ENCODE measurements around the gene ZBTB46.

ZBTB46 gene

DNA sequence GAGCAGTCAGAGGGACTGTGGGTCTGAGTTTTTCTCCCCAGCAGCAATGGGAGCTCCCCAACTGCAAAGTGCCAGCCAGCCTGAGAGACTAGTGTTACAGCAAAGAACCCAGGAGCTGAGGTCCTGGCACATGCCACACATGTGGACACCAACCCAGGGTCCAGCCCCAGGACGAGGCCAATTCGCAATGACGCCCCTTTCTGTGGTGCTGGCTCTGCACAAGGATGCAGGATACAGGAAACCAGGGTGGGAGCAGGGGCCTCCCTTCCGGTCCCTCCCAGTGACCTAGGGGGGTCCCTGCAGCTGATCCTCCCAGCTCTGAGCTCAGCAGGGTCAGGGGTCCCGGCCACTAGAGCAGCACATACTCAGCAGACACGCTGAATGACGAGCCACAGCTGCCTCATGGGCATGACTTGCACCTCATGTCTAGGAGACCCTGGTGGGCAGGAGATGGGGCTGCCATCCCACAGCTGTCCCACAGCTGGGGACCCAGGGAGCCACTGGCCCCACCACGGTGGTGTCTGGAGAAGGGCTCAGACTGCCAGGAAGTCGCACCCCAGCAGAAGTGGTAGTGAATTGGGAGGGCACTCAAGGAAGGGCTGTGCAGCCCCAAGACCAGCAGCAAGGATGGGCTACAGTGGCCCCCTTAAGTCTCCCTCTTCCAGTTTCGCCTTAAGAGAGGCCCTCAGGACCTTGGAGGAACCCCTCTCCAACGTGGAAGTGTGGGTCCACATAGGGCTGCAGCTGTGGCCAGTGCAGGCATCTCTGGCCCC is 126.9 kb downstream of the ZBTB46 start:
- peak overlapping the region in 1 of 21 experiments; percentile 14 for H3K27ac ChIP-seq

DNA sequence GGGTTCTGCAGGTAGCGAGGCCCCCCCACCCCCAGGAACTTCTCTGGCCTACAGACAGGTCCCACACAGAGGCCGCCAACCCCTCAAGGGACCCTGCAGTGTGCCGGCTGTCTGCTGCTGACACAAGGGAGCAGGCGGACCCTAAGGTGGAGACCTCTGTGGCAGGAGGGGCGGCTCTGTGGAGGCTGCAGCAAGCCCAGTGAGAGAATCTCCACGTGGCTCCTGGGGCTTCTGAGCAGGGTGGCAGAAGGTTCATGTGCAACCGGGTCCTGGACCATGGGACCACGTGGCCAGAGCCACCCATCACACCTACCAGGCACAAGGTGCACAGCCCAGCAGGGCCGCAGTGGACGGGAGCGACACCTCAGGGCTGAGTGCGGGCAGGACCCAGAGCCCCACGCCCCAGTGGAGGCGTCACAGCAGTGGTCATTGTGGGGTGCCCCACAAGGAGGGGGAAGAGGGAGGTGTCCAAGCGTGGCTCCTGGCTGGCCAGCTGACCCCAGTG is 127.5 kb downstream of the ZBTB46 start:
- H3K4me3 ChIP-seq = no peak overlapping the region
- H3K27ac ChIP-seq = no peak overlapping the region

More for the DNA sequence above, 126.9 kb downstream of the ZBTB46 start:
- H3K4me3 ChIP-seq = no peak overlapping the region

DNA sequence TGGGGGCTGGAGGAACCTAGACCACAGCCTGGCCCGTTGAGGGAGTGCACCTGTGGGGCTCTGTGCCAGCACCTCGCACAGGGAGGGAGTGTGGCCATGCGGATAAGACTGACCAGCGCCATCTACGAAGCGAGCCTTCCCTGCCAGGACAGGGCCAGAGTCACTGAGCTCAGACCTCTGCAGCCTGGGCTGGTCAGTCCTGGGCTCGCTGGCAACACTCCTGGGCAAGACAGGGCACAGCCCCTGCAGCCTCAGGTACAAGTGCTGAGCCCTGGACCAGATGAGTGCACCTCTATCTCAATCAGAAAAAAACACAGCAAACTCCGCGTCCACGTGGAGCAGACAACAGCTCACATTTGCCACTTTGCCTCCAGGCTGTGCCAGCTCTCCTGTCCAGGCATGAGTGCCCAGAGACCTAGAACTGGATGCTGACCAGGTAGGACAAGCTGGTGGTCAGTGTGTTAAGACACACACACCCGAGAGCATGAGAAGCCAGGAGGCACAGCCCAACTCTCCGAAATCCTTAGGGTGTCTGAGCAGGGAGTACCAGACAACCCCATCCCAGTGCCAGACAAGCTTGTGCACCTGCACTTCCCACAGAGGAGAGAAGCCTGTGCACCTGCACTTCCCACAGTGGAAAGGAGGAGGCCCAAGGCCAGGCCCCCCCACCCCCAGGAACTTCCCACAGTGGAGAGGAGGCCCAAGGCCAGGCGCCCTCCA is 128.2 kb downstream of the ZBTB46 start:
- H3K4me3 ChIP-seq = no peak overlapping the region

DNA sequence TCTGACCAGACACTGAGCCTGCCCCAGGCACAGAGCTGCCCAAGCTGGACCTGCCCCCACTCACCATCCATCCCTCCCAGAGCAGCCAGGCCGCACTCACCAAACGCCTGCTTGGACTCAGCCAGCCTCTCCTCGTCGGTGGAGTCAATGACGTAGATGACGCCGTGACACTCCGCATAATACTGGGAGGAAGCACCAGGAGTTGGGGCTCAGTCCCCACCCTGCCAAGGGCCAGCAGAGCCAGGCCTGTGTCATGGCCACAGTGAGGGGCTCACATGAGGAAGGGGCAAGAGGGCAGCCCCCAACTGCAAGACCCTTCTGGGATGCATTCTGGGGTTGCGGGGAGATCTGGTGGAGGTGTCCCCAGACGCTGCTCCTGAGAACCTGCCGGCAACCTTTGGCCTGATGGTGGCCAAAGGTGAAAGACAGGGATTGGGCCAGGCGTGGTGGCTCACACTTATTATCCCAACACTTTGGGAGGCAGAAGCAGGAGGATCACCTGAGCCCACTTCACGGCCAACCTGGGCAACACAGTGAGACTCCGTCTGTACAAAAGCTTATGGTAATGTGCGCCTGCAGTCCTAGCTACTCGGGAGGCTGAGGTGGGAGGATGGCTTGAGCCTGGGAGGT is 128.9 kb downstream of the ZBTB46 start:
- Histone ChIP-seq H3K27ac (peak overlapping the region in 2 of 21 experiments; percentile 24 to 96), H3K4me3 (no peak overlapping the region)

More for the DNA sequence above, 128.2 kb downstream of the ZBTB46 start:
- H3K27ac ChIP-seq = peak overlapping the region in 1 of 21 experiments; percentile 20

DNA sequence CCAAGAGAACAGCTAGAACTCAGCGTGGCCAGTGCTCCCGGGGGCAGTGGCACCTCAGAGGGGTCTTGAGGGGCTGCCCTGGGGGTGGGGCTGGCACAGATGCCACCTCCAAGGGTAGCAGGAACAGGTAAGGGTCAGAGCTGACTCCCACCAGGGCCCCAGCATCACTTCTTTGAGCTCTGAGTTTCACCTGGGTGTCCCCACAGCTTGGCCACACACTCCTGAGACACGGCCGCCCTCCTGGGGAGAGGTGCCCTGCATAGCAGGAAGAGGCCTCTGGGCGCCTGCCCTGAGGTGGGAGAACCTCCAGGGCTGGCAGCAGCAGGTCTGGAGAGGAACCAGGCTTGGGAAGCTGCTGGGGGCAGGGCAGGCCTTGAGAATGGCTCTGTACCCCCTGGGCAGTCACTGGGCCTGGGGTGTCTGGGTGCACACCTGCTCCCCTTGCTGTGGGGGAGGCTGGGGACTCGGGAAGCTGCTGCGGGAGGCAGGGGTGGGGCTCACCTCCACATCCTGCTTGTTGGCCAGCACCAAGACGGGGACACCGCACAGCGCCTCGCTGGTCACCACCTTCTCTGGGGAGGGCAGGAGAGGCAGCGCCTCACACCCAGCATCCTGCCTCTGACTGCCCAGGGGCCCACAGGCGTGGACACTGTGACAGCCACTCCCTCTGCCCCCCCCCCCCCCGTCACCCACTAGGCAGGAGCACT is 129.6 kb downstream of the ZBTB46 start:
- Histone ChIP-seq H3K27ac (peak overlapping the region in 10 of 21 experiments; percentile 6 to 96 (median 84)), H3K4me3 (no peak overlapping the region)

DNA sequence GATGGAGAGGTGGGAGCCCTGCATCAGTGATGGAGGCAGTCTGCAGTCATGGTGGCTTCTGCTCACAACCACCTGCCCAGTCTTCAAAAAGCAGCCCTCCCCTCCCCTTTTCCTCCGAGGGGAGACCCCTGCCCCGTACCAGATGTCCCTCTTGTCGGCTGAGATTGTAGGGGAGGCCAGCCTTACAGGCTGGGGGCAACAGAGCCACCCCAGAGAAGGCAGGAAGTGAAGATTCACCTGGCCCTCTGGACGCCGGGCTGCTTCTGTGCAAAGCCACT is 130.1 kb downstream of the ZBTB46 start:
- peak overlapping the region in 10 of 21 experiments; percentile 6 to 96 (median 84) for H3K27ac ChIP-seq
- H3K4me3 ChIP-seq = no peak overlapping the region

DNA sequence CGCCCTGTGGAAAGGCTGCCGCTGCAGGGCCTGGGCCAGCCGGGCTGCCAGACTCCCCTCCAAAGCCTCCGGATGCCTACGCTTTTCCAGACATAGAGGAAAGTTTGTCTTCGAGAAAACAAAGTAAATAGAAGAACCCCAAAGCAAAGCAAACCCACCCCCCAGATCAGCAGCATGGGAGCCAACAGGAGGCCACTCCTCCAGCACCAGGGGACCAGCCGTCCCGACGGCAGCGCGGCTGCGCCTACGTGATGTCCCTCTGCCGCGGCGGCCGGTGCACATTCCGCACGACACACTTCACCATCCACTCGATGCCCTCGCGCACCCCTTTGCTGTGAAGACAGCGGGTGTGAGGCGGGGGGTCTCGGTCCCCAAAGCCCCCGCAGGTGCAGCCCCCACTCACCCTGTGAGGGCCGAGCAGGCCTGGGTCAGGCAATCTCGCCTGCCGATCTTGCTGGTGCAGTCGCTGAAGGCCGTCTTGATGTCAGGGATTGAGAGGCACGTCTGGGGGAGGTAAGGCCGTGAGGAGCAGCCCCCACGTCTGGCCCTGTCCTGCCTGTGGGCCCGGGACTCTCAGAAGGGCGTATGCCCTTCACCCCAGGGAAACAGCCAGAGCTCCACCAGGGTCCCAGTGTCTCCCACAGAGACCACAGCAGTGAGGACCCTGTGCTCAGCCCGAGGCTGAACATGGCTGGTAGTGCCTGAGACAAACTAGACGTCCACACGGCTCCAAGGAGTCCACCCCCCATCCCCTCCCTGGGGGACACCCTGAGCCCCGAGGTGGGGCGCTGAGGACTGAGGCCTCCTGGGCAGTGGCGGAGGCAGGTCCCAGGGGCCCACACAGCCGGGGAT is 130.6 kb downstream of the ZBTB46 start:
- no peak overlapping the region for H3K4me3 ChIP-seq
- H3K27ac ChIP-seq = peak overlapping the region in 20 of 21 experiments; percentile 26 to 96 (median 86)

DNA sequence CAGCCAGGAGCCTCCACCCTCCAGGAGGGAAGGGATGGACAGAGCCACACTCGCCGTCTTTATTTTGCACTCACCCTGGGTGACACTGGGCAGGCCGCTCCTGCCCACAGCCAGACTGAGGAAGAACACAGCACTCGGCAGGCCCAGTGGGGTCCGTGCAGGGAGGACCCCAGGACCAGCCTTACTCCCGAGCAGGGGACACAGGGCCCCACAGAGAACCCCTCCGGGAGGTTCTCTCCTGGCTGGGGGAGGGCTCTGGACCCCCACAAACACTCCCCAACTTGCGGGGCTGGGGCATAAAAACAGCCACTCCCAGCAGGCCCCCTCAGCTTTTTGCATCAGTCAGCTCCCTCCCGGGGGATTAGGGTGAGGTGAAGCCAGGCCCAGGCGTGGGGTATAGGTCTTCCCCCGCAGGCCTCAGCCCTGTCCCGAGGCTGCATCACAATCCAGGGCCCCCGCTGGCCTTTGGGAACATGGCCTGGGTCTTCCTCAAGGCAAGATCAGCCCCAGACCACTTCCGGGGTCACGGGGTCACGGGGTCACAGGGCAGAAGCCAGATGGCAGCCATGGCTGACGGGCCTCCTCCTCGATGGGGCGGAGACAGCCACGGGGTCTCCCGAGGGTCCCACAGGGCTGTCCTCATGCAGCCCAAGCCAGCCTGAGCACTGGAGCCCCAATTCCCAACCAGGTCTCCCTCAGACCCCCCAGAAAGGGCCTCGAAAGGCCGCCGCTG is 131.4 kb downstream of the ZBTB46 start:
- Histone ChIP-seq H3K4me3 (no peak overlapping the region), H3K27ac (peak overlapping the region in 20 of 21 experiments; percentile 26 to 96 (median 86))

DNA sequence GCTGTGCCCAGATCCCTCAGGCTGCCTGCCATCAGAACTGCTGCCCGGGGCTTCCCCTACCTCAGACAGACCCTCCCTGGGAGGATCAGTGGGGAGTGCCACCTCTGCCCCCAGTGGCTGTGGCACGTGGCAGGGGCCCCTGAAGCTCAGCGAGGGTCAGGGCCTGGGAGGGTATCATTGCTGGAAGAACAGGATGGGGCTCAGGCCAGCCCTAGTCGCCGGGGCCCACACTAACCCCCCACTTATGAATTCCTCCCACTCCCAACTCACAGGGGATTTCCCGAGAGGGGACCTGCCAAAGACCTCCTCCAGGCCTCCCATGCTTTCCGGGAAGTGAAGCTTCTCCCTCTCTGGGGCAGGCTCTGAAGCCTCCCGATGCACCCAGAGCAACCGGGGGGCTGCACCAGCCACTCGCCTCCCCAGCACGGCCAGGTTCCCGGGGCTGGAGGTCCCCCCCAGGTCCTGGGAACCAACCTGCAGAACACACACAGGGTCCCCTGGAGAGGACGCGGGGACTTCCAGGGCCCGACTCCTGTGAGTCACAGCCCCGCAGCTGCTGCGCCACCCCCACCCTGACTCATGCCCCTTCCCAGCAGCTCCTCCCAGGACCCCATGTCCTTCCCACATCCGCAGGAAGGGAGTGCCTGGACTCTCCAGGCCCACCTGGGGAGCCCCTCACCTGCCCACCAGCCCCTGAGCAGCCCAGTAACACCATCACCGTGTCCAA is 132.2 kb downstream of the ZBTB46 start:
- H3K27ac ChIP-seq = peak overlapping the region in 20 of 21 experiments; percentile 26 to 96 (median 86)

DNA sequence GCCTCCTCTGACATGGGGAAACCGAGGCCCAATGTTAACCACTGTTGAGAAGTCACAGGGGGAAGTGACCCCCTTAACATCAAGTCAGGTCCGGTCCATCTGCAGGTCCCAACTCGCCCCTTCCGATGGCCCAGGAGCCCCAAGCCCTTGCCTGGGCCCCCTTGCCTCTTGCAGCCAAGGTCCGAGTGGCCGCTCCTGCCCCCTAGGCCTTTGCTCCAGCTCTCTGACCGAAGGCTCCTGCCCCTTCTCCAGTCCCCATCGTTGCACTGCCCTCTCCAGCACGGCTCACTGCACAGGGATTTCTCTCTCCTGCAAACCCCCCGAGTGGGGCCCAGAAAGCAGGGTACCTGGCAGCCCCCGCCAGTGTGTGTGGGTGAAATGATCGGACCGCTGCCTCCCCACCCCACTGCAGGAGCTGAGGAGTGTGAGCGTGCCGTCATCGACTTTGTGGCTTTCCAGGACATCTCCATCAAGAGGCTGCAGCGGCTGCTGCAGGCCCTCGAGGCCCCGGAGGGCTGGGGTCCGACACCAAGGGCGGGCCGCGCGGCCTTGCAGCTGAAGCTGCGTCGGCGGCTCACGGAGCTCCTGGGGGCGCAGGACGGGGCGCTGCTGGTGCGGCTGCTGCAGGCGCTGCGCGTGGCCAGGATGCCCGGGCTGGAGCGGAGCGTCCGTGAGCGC is 133.1 kb downstream of the ZBTB46 start:
- peak overlapping the region in 4 of 7 experiments; percentile 5 to 47 (median 31) for H3K4me3 ChIP-seq
- H3K27ac ChIP-seq = peak overlapping the region in 19 of 21 experiments; percentile 54 to 96 (median 87)

More for the DNA sequence above, 132.2 kb downstream of the ZBTB46 start:
- H3K4me3 ChIP-seq = peak overlapping the region in 3 of 7 experiments; percentile 17 to 47 (median 45)

DNA sequence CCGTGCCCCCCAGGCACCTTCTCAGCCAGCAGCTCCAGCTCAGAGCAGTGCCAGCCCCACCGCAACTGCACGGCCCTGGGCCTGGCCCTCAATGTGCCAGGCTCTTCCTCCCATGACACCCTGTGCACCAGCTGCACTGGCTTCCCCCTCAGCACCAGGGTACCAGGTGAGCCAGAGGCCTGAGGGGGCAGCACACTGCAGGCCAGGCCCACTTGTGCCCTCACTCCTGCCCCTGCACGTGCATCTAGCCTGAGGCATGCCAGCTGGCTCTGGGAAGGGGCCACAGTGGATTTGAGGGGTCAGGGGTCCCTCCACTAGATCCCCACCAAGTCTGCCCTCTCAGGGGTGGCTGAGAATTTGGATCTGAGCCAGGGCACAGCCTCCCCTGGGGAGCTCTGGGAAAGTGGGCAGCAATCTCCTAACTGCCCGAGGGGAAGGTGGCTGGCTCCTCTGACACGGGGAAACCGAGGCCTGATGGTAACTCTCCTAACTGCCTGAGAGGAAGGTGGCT is 133.7 kb downstream of the ZBTB46 start:
- Histone ChIP-seq H3K4me3 (peak overlapping the region; percentile 14 to 47 (median 31)), H3K27ac (peak overlapping the region in 18 of 21 experiments; percentile 2 to 96 (median 82))

DNA sequence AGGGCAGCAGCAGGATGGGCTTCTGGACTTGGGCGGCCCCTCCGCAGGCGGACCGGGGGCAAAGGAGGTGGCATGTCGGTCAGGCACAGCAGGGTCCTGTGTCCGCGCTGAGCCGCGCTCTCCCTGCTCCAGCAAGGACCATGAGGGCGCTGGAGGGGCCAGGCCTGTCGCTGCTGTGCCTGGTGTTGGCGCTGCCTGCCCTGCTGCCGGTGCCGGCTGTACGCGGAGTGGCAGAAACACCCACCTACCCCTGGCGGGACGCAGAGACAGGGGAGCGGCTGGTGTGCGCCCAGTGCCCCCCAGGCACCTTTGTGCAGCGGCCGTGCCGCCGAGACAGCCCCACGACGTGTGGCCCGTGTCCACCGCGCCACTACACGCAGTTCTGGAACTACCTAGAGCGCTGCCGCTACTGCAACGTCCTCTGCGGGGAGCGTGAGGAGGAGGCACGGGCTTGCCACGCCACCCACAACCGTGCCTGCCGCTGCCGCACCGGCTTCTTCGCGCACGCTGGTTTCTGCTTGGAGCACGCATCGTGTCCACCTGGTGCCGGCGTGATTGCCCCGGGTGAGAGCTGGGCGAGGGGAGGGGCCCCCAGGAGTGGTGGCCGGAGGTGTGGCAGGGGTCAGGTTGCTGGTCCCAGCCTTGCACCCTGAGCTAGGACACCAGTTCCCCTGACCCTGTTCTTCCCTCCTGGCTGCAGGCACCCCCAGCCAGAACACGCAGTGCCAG is 134.3 kb downstream of the ZBTB46 start, which contains the start of gene TNFRSF6B:
Gene TNFRSF6B, plus strand, starts transcription at position 25 of the 729 bp plus-strand sequence. Its CDS starts 116 bp downstream, at position 141.
- H3K27ac ChIP-seq = peak within 1 kb of the TSS in 20 of 21 experiments; percentile 2 to 96 (median 79)
- peak within 1 kb of the TSS; percentile 14 to 47 (median 31) for H3K4me3 ChIP-seq

DNA sequence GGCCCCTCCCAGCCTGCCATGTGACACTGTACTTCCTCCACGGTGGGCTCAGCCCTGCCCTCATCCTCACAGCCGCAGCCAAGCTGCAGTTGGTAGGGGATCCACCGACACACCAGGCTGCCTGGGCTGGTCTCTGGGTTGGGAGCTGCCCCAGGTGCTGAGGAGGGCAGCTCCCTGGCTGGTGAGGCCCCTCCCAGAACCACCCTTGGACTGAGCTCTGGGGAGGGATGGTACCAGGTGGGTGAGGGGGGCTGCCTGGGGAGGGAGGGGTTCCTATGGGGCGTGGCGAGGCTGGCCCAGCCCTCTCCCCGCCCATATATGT is 134.8 kb downstream of the ZBTB46 start:
- peak overlapping the region in 6 of 7 experiments; percentile 14 to 47 (median 36) for H3K4me3 ChIP-seq
- H3K27ac ChIP-seq = peak overlapping the region in 18 of 21 experiments; percentile 31 to 96 (median 82)

DNA sequence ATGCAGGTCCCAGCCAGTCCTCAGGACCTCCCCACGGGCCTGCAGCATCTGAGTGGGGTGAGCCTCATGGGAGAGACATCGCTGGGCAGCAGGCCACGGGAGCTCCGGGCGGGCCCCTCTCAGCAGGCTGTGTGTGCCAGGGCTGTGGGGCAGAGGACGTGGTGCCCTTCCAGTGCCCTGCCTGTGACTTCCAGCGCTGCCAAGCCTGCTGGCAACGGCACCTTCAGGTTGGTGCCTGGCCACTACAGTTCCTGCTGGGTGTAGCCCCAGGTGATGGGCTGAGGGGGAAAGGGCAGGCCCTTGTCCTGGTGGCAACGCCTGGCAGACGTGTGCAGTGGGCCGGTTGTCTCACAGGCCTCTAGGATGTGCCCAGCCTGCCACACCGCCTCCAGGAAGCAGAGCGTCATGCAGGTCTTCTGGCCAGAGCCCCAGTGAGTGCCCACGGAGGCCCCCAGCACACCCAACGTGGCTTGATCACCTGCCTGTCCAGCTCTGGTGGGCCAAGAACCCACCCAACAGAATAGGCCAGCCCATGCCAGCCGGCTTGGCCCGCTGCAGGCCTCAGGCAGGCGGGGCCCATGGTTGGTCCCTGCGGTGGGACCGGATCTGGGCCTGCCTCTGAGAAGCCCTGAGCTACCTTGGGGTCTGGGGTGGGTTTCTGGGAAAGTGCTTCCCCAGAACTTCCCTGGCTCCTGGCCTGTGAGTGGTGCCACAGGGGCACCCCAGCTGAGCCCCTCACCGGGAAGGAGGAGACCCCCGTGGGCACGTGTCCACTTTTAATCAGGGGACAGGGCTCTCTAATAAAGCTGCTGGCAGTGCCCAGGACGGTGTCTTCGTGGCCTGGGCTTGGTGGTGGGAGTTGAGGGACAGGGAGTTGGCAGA is 135.4 kb downstream of the ZBTB46 start:
- Histone ChIP-seq H3K27ac (peak overlapping the region in 13 of 21 experiments; percentile 9 to 96 (median 87)), H3K4me3 (no peak overlapping the region)
